ENCODE data around the gene CLOCK. TPM values are rescaled to one million over a fixed set of nuclear protein-coding genes. Genes with fewer than 3 reads are reported as not detected.

The CLOCK gene
- total RNA-seq, 1 donor from 2014 or later = 25.5 TPM

DNA sequence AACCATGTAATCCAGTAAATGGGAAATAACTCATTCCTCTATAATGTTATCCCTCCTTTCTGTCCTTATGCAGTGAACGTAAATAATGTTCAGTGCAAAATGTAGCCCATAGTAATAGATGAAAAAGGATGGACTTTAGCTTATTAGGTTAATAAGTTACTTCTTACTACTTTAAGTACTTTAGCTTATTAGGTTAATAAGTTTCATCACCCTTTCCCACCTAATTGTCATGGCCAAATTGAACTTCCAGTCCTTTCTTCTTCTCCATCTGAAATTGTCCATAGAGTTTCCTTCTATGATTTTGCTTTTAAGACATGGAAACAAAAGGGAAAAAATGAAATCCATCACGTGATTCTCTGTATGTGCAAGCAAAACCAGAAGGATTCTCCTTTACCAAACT, 166.1 kb downstream of the CLOCK start:
- DNase-seq = no peak

DNA sequence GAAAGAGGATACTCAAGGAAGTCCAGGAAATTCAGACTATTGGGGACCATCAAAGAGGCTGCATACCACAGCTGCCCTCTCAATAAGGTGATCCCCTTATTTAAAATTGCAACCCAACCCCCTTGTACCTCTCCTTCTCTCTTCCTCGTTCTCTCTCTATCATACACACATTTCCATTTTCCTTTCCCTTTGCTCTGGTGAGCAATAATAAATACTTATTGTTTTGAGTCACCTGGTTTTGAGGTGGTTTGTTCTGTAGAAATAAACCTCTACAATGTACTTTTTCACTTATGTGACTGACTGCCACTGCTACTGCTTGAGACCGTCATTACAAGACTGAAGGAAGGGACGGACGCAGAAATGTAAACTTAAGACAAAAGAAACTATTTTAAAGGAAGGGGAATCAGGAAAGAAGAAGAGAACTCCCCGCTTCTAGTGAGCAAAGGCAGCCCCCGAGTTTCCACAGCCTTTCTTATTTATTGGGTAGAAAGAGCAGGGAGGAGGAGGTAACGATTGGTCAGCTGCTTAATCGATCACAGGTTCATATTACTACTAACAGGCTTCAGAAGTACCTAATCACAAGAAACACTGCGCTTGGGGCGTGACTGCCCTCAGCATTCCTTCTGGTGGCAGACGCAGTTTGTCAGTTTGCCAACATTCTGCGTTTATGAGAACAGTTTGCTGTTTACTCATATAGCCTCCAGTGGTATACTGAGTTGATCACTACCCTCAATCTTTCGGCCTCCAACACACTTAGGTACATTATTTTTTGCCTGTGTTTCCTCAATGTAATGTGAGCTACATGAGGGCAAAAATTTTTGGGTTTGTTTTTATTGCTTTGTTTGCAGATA, 167.9 kb downstream of the CLOCK start:
- DNase-seq = no peak

Small RNAs within 50 kb of the gene (small RNA-seq; reads per million reads assigned to genes)
- gene RF00019 (ENCODE audit: low replicate concordance) = not detected

Other genes starting within 250 kb of the CLOCK start
- gene SRD5A3, start 200.7 kb downstream of the CLOCK start, total RNA-seq = 5.0 TPM
- gene TMEM165, start 151.0 kb downstream of the CLOCK start, total RNA-seq = 78.7 TPM
- not detected for gene PDCL2, start 45.3 kb upstream of the CLOCK start, total RNA-seq
- gene NMU, start 89.4 kb upstream of the CLOCK start, total RNA-seq = 6.2 TPM